KMS-11 (cell line): ENCODE measurements around the gene TICAM2.

ENCODE experiments used
- H2AFZ ChIP-seq: fragments of 200-600 bp; sonication (generic); 2 replicates; pipeline ENCODE4 v1.6.1; 2016; ENCODE audit warnings: antibody characterized with exemption, mixed run types, low read depth
- H3K27ac ChIP-seq: fragments of 200-600 bp; sonication (generic); 2 replicates; pipeline ENCODE4 v1.6.1; 2016; ENCODE audit warnings: mild to moderate bottlenecking, mixed run types
- H3K27me3 ChIP-seq: fragments of 200-600 bp; sonication (generic); 2 replicates; pipeline ENCODE4 v1.6.1; 2017; ENCODE audit warnings: mild to moderate bottlenecking, low read depth, mixed run types, moderate library complexity; ENCODE audit not compliant: insufficient read depth
- H3K36me3 ChIP-seq: fragments of 200-600 bp; sonication (generic); 2 replicates; pipeline ENCODE4 v1.6.1; 2017; ENCODE audit warnings: mild to moderate bottlenecking, mixed run types; ENCODE audit not compliant: insufficient read depth
- H3K4me1 ChIP-seq: fragments of 200-600 bp; sonication (generic); 2 replicates; pipeline ENCODE4 v1.6.1; 2016; ENCODE audit warnings: mild to moderate bottlenecking, low read depth, mixed run types; ENCODE audit not compliant: poor library complexity, severe bottlenecking
- H3K4me2 ChIP-seq: fragments of 200-600 bp; sonication (generic); 2 replicates; pipeline ENCODE4 v1.7.0; 2016; ENCODE audit warnings: mild to moderate bottlenecking, mixed run types
- H3K4me3 ChIP-seq: fragments of 200-600 bp; sonication (generic); IDR thresholded peaks from 2 replicates; pipeline ENCODE4 v1.6.1; 2017; ENCODE audit warnings: low read depth, low read length, mixed read lengths; ENCODE audit not compliant: insufficient read depth
- H3K79me2 ChIP-seq: fragments of 200-600 bp; sonication (generic); 2 replicates; pipeline ENCODE4 v1.6.1; 2016; ENCODE audit warnings: low read depth, mixed run types; ENCODE audit not compliant: insufficient read depth
- H3K9ac ChIP-seq: fragments of 200-600 bp; sonication (generic); 2 replicates; pipeline ENCODE4 v1.6.1; 2016; ENCODE audit warnings: mild to moderate bottlenecking, mixed run types
- H4K20me1 ChIP-seq: fragments of 200-600 bp; sonication (generic); 2 replicates; pipeline ENCODE4 v1.6.1; 2016; ENCODE audit warnings: mild to moderate bottlenecking, mixed run types; ENCODE audit not compliant: insufficient read depth
- TF ChIP-seq, protein P1 (sequence below): fragments of 200-600 bp; sonication (generic); conservative IDR thresholded peaks from 2 replicates; pipeline ENCODE4 v1.6.1; 2017; ENCODE audit warnings: low read depth, mild to moderate bottlenecking, antibody characterized with exemption, low read length, moderate library complexity, mixed read lengths

TICAM2 gene

GRCh38 chr5:115641948-115642347 is 39.7 kb upstream of the TICAM2 start:
- Histone ChIP-seq H4K20me1 (no peaks in the 10 kb centered on the region), H2AFZ (no peak overlapping the region), H3K4me1 (peaks cover 10% of the 10 kb centered on the region), H3K4me2 (no peak overlapping the region), H3K9ac (no peak overlapping the region), H3K27ac (no peak overlapping the region), H3K27me3 (peaks cover 4% of the 10 kb centered on the region; the same call in 1 of the 2 replicates), H3K36me3 (no peaks in the 10 kb centered on the region), H3K4me3 (no peak overlapping the region), H3K79me2 (no peaks in the 10 kb centered on the region)
- TF ChIP-seq, protein P1, sequence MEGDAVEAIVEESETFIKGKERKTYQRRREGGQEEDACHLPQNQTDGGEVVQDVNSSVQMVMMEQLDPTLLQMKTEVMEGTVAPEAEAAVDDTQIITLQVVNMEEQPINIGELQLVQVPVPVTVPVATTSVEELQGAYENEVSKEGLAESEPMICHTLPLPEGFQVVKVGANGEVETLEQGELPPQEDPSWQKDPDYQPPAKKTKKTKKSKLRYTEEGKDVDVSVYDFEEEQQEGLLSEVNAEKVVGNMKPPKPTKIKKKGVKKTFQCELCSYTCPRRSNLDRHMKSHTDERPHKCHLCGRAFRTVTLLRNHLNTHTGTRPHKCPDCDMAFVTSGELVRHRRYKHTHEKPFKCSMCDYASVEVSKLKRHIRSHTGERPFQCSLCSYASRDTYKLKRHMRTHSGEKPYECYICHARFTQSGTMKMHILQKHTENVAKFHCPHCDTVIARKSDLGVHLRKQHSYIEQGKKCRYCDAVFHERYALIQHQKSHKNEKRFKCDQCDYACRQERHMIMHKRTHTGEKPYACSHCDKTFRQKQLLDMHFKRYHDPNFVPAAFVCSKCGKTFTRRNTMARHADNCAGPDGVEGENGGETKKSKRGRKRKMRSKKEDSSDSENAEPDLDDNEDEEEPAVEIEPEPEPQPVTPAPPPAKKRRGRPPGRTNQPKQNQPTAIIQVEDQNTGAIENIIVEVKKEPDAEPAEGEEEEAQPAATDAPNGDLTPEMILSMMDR, result no peak

GRCh38 chr5:115640274-115640673 is 38.0 kb upstream of the TICAM2 start:
- no peak overlapping the region for H2AFZ ChIP-seq
- H3K4me3 ChIP-seq, result no peak overlapping the region
- H4K20me1 ChIP-seq, result no peaks in the 10 kb centered on the region

GRCh38 chr5:115639377-115639776 is 37.1 kb upstream of the TICAM2 start:
- TF ChIP-seq, protein P1, result no peak
- Histone ChIP-seq H3K4me1 (peaks cover 14% of the 10 kb centered on the region), H3K4me3 (no peak overlapping the region), H3K9ac (no peak overlapping the region), H4K20me1 (no peaks in the 10 kb centered on the region), H3K27ac (no peak overlapping the region), H3K36me3 (no peaks in the 10 kb centered on the region), H3K79me2 (no peaks in the 10 kb centered on the region), H2AFZ (no peak overlapping the region), H3K4me2 (no peak overlapping the region), H3K27me3 (peaks cover 20% of the 10 kb centered on the region; the same call in 1 of the 2 replicates)

More at GRCh38 chr5:115640274-115640673, 38.0 kb upstream of the TICAM2 start:
- Histone ChIP-seq H3K27me3 (peaks cover 19% of the 10 kb centered on the region; the same call in 1 of the 2 replicates), H3K27ac (no peak overlapping the region), H3K4me1 (peaks cover 10% of the 10 kb centered on the region), H3K9ac (no peak overlapping the region), H3K4me2 (no peak overlapping the region), H3K36me3 (no peaks in the 10 kb centered on the region), H3K79me2 (no peaks in the 10 kb centered on the region)
- TF ChIP-seq, protein P1, result no peak

- Histone ChIP-seq H3K4me2 (no peak overlapping the region), H3K9ac (no peak overlapping the region), H3K79me2 (no peaks in the 10 kb centered on the region), H3K36me3 (no peaks in the 10 kb centered on the region), H3K27me3 (peaks cover 29% of the 10 kb centered on the region), H2AFZ (no peak overlapping the region), H3K4me3 (no peak overlapping the region), H4K20me1 (no peaks in the 10 kb centered on the region), H3K4me1 (peaks cover 32% of the 10 kb centered on the region), H3K27ac (no peak overlapping the region)
- TF ChIP-seq, protein P1, result no peak
Measured at GRCh38 chr5:115637507-115637906, 35.2 kb upstream of the TICAM2 start.
